ENCODE measurements around the gene ELAPOR1. TPM values are rescaled to one million over a fixed set of nuclear protein-coding genes. Genes with fewer than 3 reads are reported as not detected.

Gene ELAPOR1
- total RNA-seq, 2 donors from 2014 or later = 0.11 to 0.12 TPM

DNA sequence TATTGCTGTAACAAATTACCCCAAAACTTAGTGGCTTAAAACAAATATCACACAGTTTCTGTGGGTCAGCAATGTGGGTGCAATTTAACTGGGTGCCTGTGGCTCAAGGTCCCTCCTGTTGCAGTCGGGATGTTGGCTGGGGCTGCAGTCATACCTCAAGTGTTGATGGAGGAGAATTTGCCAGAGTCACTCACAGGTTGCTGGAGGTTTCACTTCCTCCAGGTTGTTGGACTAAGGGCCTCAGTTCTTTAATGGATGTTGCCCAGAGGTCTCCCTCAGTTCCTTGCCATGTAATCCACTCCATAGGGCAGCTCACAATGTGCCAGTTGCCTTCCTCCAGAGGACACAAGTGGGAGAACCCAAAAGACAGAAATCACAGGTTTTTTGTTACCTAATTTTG is 35.6 kb upstream of the ELAPOR1 start:
- no peak for TF ChIP-seq CTCF (IDR thresholded peaks at IDR 0.05)
- Histone ChIP-seq H3K4me1 (peaks cover 0 to 18% of the 10 kb centered on the region in 2 donors), H3K9me3 (no peaks in the 10 kb centered on the region), H3K27ac (no peak overlapping the region), H3K4me3 (no peak overlapping the region), H3K36me3 (no peaks in the 10 kb centered on the region), H3K27me3 (no peaks in the 10 kb centered on the region)
- DNase-seq (ENCODE audit: low spot score) = peak; percentile 21

DNA sequence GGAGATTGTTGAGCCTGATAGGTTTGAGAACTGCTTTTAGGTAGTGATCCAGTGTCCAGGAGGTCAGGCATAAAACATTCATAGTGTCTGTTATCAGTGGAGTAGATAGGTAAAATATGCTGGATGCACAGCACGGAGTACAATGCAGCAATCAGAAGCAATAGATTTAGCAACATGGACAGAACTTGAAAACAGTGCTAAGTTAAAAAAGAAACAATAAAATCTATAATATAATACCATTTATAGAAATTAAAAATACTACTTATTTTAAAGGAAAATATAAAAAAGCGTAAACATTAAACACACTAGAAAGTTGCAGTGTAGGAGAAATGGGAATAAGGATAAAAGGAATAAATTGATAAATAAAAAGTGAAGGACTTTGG is 34.7 kb upstream of the ELAPOR1 start:
- peak overlapping the region; percentile 64 to 75 for H3K27ac ChIP-seq
- no peak for TF ChIP-seq CTCF (IDR thresholded peaks at IDR 0.05)
- H3K36me3 ChIP-seq = no peaks in the 10 kb centered on the region

DNA sequence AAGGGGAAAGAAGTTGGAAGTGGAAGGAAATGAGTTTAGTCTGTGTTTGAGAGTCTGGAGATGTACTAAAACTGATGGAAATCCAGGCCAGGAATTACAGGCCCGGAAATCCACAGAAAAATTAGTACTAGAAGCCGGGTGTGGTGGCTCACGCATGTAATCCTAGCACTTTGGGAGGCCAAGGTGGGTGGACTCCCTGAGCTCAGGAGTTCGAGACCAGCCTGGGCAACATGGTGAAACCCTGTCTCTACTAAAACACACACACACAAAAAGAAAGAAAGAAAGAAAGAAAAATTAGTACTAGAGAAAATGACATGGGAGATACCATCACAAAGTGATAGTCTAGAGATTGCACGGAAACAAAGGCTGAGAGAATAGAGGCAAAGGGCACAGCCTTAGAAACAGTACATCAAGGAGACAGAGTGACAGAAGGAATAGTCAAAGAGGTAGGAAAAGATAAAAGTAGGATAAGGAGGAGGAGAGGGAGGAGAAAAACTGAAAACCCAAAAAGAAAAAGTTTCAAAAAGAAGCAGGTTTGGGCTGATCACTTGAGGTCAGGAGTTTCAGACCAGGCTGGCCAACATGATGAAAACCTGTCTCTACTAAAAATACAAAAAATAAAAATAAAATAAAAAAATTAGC is 33.4 kb upstream of the ELAPOR1 start:
- no peak overlapping the region for H3K4me3 ChIP-seq
- TF ChIP-seq CTCF (IDR thresholded peaks at IDR 0.05) = no peak
- no peaks in the 10 kb centered on the region for H3K9me3 ChIP-seq
- peak overlapping the region; percentile 64 to 75 for H3K27ac ChIP-seq
- no peaks in the 10 kb centered on the region for H3K27me3 ChIP-seq
- H3K36me3 ChIP-seq = no peaks in the 10 kb centered on the region
- peak; percentile 34 for DNase-seq (ENCODE audit: low spot score)
- H3K4me1 ChIP-seq = peaks cover 0 to 7% of the 10 kb centered on the region in 2 donors

More for the DNA sequence above, 34.7 kb upstream of the ELAPOR1 start:
- H3K27me3 ChIP-seq = no peaks in the 10 kb centered on the region
- no peak for DNase-seq (ENCODE audit: low spot score)
- H3K4me3 ChIP-seq = no peak overlapping the region
- H3K4me1 ChIP-seq = peaks cover 0 to 18% of the 10 kb centered on the region in 2 donors
- H3K9me3 ChIP-seq = no peaks in the 10 kb centered on the region

DNA sequence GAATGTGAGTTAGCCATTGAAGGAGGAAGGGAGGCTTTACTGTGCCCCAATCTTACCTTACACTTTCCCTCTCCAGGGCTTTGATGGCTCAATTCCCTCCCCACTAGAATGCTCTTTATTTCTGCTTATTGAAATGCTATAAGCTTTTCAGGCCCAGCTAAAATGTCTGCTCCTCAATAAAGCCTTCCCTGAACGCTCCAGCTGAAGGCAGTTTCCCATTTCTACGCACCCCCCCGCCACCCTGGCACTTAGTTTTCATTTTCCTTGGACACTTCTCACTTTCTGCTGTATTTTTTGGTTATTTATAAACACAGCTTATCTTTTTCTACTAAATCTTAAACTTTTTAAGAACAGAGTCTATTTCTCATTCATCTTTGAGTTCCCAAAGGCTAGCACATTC is 30.4 kb upstream of the ELAPOR1 start:
- Histone ChIP-seq H3K27ac (no peak overlapping the region), H3K4me1 (no peaks in the 10 kb centered on the region), H3K4me3 (no peak overlapping the region), H3K27me3 (no peaks in the 10 kb centered on the region), H3K36me3 (no peaks in the 10 kb centered on the region), H3K9me3 (no peaks in the 10 kb centered on the region)
- no peak for TF ChIP-seq CTCF (IDR thresholded peaks at IDR 0.05)
- DNase-seq (ENCODE audit: low spot score) = no peak

GRCh38 chr1:109083923-109084322 is 30.0 kb upstream of the ELAPOR1 start:
- Histone ChIP-seq H3K27ac (no peak overlapping the region), H3K9me3 (no peaks in the 10 kb centered on the region), H3K27me3 (no peaks in the 10 kb centered on the region), H3K4me3 (no peak overlapping the region), H3K36me3 (no peaks in the 10 kb centered on the region), H3K4me1 (no peaks in the 10 kb centered on the region)
- TF ChIP-seq CTCF (IDR thresholded peaks at IDR 0.05) = no peak
- no peak for DNase-seq (ENCODE audit: low spot score)
